IPS DF 19.7 (cell line): ENCODE results near the gene OR10A5.
"Not testable (repeated sequence)": the region's sequence is repeated elsewhere in the genome, so short reads cannot be mapped to it uniquely, and the experiment has no call there.

ENCODE experiments used
- DNase-seq: peaks from one replicate; pipeline ENCODE4 v3.0.0-alpha.2; 2013; ENCODE audit warnings: low read depth, low spot score

OR10A5 gene, protein sequence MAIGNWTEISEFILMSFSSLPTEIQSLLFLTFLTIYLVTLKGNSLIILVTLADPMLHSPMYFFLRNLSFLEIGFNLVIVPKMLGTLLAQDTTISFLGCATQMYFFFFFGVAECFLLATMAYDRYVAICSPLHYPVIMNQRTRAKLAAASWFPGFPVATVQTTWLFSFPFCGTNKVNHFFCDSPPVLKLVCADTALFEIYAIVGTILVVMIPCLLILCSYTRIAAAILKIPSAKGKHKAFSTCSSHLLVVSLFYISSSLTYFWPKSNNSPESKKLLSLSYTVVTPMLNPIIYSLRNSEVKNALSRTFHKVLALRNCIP

DNA sequence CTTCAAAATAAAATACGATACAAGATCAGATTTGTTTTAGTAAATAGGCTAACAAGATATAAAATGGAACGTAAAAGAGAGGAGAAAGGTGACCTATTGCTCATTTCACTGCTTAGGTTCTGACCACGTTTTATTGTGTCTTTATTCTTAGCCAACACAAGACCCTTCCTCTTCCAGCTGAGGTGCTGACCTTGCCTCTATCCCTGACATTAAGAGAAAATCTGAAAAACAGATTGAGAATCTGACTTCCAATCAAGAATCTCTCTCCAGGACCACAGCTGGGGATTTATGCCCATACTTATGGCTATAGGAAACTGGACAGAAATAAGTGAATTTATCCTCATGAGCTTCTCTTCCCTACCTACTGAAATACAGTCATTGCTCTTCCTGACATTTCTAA is at the start of gene OR10A5:
Gene OR10A5, plus strand, starts transcription at position 301 of the 400 bp plus-strand sequence. Its CDS starts 0 bp downstream, at position 301.
- no peak for DNase-seq

DNA sequence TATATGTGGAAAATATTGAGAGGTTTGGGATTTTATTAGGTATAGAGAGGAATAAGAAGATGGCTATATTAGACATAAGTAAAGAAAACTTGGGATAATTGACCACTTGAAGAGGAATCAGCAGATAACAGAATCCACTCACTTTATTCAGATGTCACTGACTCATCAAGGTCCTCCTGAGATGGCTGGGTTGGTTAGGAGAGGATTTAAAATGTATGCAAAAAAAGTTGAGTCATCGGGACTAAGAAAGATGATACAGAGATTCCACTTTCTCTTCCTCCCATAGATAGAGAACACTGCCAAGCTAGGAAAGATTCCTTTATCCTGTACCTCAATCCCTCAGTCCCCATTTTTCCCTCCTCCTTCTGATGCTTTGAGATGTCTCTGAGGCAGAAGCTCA is 46.1 kb upstream of the OR10A5 start, which contains the start of gene OR6A2:
Gene OR6A2, minus strand, starts transcription at position 288 of the 400 bp plus-strand sequence. CDS start 3,981 bp downstream, outside the sequence.
- DNase-seq = no peak

- peak; percentile 38 for DNase-seq
Observed at GRCh38 chr11:6801075-6801474, 44.4 kb upstream of the OR10A5 start.

- DNase-seq = peak; percentile 28
Observed at GRCh38 chr11:6812390-6813005, 33.0 kb upstream of the OR10A5 start.

DNA sequence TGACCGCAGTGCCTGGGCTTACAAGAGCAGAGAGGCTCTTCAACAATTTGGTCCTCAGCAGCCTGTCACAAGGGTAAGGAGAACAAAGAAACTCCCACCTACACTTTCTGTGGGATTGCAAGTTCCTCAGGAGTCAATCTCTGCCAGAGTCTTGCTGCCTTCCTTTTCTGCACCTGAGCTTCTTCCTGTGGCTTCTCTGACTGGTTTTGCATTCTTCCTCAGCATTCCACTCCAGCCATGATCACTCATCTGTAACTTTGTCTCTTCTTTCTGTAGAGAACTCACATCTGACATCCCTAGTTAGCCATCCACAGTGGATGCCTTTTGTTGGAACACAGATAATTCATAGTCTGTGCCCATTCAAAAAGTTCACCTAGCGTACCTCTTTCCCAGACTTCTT is 31.8 kb upstream of the OR10A5 start:
- no peak for DNase-seq

GRCh38 chr11:6817694-6818093 is 27.8 kb upstream of the OR10A5 start:
- peak; percentile 57 for DNase-seq

GRCh38 chr11:6818967-6819366 is 26.5 kb upstream of the OR10A5 start:
- DNase-seq = no peak

GRCh38 chr11:6824136-6824823 is 21.2 kb upstream of the OR10A5 start:
- DNase-seq = no peak

DNA sequence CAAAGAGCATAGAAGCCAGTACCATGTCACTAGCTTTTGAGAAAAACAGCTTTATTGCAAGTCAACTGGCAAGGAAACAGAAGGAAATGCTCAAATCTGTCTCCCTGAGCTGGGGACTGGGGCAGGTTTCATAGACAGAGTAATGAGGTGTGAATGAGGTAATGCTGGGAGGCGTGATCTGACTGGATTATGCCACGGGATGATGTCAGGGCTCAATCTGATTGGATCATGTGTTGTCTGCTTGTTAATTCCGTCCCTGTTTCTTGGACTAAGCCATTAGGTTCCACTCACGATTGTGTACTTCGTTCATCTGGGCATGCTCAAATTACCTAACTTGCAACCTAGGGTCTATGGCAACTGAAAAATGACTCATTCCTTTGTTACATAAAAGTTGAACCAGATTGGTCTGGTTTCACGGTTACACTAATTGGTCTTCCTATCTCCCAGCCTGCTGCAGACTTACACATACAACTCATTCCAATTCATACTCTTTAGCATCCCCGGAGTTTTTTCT is 20.2 kb upstream of the OR10A5 start:
- DNase-seq = no peak

DNA sequence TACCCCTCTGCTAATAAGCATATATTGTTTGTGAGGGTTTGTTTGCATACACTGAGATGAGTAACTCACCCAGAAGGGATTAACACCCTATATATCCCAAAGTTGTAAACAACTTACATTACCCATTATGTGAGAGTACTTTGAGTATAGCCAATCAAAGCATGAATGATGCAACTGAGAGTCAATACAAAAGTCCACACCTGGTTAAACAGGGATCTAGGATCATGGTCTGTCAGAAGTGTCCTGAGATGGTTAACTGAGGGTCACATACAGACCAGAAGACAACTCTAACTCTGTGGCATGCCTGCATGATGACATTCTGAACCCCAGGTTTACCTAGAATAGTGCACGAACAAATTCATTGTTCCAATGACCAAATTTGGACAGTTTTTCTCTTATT is 17.4 kb upstream of the OR10A5 start:
- DNase-seq = no peak

DNA sequence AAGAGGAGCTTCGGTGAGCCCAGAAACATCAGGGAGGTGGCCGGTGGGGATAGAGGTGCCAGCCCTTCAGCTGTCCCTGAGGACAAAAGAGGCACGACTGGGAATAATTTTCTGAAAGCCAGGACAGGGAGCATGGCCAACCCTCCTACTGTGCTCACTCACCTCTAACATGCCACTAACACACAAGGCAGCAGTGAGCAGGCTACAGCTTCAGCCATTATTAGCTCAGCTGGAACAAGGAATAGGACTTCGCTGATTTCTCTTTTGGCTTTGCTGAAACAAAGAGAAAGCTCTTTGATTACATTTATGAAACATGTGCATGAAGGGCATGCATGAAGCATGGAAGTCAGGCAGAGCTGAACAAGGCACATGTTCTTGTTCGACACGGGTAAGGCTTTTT is 12.1 kb upstream of the OR10A5 start:
- DNase-seq = no peak

DNA sequence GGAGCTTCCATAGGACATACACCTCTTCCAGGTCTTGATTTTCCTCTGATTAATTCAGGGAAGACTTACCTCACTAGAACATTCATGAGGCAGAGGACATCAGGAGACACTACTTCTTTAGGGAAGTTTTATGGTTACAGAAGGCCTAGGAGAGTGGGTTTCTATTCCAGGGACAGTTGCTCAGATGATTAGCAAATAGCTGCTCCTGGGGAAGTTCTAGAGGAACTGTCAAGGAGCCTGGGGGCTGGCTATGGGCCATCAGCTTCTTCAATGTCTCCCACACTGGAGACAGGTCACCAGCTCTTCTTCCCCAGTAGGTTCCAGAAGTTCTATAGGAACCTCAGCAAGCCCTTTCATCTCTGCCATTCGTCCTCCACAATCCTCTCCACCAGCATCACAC is 11.5 kb upstream of the OR10A5 start:
- DNase-seq = no peak

- no peak for DNase-seq
Observed at GRCh38 chr11:6841694-6842093, 3.8 kb upstream of the OR10A5 start.

DNA sequence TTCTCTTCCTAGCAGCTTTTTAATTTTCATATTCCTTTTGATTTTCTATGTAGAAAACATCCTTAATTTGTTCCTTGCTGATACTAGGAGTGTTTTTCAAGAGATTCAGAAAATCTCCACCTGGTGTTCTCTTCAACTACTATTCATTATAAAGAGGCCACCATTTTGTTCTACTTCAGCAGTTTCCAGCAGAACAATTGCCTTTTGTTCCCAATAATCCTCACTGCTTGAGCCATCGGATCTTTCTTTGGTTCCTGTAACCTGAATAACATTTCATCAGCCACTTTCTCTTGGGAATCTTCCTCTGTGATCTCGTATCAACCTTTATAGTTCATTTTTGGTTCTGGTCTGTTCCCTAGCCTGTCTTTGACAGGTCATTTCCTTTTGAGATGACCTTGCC is 1.8 kb upstream of the OR10A5 start:
- no peak for DNase-seq

DNA sequence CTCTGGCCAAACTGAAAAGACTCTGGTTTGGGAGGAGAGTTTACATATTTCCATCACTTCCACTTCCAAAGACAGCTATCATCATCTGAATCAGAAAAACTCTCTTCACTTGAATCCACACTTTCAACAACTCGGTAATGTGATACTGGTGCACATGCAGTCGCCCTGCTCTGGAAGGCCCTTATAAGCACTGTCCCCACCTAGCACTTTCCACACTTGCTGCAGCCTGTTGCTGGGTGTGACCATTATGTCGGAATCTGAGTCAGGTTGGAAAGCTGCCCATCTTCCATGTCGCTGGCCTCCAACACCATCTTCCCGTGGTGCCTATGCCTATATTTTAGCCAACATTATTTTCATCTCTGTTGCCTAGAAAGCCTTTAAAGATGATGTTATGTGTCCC is 1.1 kb upstream of the OR10A5 start:
- no peak for DNase-seq

GRCh38 chr11:6850526-6850925 is 5.0 kb downstream of the OR10A5 start:
- no peak for DNase-seq

DNA sequence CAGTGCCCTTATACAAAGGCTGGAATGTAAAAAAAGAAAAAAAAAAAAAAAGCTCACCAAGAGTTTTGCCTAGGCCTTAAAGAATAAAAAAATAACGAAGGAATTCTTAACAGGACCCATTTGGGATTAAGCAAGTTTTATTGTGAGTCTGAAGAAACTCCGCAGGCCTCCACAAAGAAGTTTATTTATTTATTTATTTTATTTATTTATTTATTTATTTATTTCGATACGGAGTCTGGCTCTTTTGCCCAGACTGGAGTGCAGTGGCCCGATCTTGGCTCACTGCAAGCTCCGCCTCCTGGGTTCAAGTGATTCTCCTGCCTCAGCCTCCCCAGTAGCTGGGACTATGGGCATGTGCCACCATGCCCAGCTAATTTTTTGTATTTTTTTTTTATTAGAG is 9.3 kb downstream of the OR10A5 start:
- DNase-seq = not testable (repeated sequence)

DNA sequence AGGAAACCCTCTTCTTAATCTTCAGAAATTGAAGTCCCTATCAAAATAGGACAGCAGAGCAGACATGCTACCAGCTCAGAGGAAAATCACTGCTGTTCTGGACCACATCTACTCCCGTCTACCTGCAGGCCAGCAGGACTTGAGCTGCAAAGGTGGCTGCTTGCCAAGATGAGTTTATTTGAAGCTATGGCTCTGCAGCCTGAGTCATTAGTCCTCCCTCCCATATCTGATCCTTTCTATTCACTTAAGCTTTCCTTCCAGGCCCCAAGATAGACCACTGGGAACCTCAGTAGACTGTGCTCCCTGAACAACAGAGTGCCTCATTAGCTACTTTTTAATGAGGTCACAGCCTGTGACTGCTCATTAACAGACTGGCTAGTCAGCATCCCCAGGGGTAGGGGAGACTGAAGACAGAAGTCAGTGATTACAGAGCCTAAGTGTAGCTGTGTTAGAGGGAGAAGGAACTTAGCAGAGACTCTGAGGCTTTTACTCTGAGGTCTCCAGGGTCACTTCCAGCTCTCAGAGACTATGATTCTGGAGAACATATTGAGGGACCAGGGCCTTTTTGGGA is 10.6 kb downstream of the OR10A5 start:
- no peak for DNase-seq

DNA sequence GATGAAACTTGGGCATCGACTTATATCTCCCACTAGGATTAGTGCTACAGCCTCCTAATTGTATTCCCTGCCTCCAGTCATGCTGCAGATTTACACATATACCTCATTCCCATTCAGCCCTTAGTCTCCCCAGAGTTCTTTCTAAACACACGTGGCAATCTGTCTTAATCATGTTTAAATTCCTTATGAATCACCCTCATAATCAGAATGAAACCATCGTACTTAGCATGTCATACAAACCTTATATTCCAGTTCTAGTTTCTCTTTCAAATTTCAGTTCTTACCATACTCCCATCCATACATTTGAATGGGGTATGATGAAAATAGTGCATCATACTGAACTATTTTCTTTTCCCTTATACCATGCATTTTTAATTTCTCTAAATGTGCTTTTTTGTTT is 11.4 kb downstream of the OR10A5 start:
- no peak for DNase-seq

- no peak for DNase-seq
Observed at GRCh38 chr11:6862961-6863360, 17.5 kb downstream of the OR10A5 start, which contains the start of gene OR10A2. Gene OR10A2, plus strand, starts transcription at chr11:6863057. Its CDS starts 6,698 bp downstream, at chr11:6869755.

- no peak for DNase-seq
Observed at GRCh38 chr11:6864438-6864837, 19.0 kb downstream of the OR10A5 start.

- DNase-seq = no peak
Observed at GRCh38 chr11:6871278-6871677, 25.8 kb downstream of the OR10A5 start.
